ENCODE results near the gene LRP11.

Gene LRP11

DNA sequence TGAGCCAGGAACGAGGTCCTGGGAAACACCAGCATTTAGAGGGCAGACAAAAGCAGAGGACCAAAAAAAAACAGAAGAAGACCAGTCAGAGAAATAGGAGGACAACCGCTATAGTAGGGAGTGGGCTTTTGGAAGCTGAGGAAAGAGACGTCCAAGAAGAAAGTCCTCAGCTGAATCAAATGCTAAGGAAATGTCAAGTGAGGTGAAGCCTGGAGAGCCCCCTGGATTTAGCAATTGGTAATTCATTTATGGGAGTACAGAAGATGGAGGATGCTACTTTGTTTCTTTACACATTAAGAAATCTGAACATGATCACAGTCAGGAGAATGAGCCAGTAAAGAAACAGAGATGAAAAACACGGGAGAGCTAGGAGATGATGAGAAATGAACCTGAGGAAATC lies 41.1 kb downstream of the LRP11 start:
- in situ Hi-C loops (cut with MboI; ENCODE audit: low pct_unique_long_range_greater_than_20kb, low sequenced_read_pairs, unreplicated experiment): no loop called here
- TF ChIP-seq, protein P1, sequence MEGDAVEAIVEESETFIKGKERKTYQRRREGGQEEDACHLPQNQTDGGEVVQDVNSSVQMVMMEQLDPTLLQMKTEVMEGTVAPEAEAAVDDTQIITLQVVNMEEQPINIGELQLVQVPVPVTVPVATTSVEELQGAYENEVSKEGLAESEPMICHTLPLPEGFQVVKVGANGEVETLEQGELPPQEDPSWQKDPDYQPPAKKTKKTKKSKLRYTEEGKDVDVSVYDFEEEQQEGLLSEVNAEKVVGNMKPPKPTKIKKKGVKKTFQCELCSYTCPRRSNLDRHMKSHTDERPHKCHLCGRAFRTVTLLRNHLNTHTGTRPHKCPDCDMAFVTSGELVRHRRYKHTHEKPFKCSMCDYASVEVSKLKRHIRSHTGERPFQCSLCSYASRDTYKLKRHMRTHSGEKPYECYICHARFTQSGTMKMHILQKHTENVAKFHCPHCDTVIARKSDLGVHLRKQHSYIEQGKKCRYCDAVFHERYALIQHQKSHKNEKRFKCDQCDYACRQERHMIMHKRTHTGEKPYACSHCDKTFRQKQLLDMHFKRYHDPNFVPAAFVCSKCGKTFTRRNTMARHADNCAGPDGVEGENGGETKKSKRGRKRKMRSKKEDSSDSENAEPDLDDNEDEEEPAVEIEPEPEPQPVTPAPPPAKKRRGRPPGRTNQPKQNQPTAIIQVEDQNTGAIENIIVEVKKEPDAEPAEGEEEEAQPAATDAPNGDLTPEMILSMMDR (IDR thresholded peaks at IDR 0.05; ENCODE audit: extremely low read depth, insufficient read depth, missing control alignments): no peak
- no peak for DNase-seq (ENCODE audit: low spot score)

DNA sequence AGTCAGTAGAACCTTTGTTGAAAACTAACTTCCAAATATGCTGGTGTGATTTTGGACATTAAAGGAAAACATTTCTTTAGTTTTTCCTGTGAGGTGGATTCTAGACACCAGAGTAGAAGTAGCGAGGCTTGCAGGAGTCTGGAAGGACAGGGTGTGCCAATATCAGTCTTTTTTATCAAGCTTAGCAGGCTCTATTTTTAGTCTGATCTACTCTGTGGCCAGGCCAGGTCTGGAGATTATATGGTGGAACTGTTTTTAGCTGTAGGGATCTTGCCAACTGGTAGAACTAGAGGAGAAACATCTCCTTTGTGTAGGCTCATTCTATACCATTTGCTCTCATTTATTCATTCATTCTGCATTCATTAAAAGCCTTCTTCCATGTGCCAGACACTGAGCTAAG lies 42.7 kb downstream of the LRP11 start:
- in situ Hi-C loops (cut with MboI; ENCODE audit: low pct_unique_long_range_greater_than_20kb, low sequenced_read_pairs, unreplicated experiment): no loop called here
- DNase-seq (ENCODE audit: low spot score): no peak
- TF ChIP-seq, protein P1 (IDR thresholded peaks at IDR 0.05; ENCODE audit: extremely low read depth, insufficient read depth, missing control alignments): no peak

DNA sequence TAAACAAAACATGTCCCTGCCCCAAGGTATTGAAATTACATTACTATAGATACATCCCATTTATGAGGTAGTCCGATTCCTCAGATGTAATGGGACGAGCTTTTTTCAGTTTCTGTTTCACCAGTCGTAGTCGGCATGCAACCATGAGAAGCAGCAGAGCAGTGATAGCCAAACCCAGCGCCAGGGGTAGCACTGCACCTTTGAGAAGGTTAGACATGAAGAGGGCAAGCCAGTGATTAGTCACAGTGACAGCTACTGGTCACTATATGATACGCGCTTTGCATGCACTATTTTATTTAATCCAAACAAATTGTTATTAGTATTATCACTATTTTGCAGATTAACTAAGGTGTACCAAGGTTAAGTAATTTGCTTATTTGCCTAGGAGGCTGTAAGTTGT lies 43.7 kb downstream of the LRP11 start:
- TF ChIP-seq, protein P1 (IDR thresholded peaks at IDR 0.05; ENCODE audit: extremely low read depth, insufficient read depth, missing control alignments): no peak
- DNase-seq (ENCODE audit: low spot score): no peak
- in situ Hi-C loops (cut with MboI; ENCODE audit: low pct_unique_long_range_greater_than_20kb, low sequenced_read_pairs, unreplicated experiment): no loop called here

DNA sequence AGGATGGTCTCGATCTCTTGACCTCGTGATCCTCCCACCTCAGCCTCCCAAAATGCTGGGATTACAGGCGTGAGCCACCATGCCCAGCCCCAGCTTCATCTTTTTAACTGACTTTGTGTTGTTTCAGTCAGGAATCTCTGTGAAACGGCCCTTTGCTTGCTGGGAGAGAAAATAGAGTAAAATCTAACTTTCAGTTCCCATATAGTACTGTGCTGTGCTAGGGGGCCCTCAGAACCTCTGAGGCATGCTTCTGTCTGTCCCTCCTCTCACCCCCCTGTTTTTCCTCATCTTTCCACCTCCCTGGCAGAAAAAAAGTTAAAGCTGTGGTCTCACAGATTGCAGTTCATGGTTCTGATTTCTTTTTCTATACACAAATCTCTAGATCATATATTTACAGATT lies 48.4 kb downstream of the LRP11 start:
- TF ChIP-seq, protein P1 (IDR thresholded peaks at IDR 0.05; ENCODE audit: extremely low read depth, insufficient read depth, missing control alignments): no peak
- peak; percentile 42 for DNase-seq (ENCODE audit: low spot score)
- in situ Hi-C loops (cut with MboI; ENCODE audit: low pct_unique_long_range_greater_than_20kb, low sequenced_read_pairs, unreplicated experiment): no loop called here

DNA sequence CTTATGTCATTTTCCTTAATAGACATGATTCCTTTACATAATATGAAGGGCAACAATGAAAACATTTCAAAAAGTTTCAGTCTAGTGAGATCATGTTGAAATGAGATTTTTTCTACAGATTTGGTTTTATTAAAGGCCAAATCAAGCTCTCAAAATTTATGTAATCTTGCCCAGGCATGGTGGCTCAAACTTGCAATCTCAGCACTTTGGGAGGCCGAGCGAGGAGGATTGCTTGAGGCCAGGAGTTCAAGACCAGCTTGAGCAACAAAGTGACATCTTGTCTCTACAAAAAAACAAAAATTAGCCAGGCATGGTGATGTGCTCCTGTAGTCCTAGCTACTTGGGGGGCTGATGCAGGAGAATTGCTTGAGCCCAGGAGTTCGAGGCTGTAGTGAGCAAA lies 50.8 kb downstream of the LRP11 start:
- TF ChIP-seq, protein P1 (IDR thresholded peaks at IDR 0.05; ENCODE audit: extremely low read depth, insufficient read depth, missing control alignments): no peak
- no peak for DNase-seq (ENCODE audit: low spot score)
- in situ Hi-C loops (cut with MboI; ENCODE audit: low pct_unique_long_range_greater_than_20kb, low sequenced_read_pairs, unreplicated experiment): no loop called here

DNA sequence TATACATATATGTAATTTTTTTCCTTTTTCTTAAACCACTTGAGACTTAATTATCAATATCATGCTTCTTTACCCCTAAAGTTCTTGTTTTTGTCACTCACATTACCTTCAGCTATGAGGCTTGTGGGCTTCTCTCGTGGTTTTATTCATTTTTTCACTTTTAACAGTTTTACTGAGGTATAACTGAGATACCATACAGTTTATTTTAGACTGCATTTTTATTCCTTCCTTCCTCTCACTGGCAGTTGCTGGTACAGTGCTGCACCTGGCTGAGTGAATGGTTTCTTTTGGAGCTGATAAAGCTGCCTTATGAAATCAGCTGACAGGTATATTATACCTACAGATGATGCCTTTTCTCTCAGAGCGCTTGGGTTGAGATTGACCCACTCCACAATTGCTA lies 54.4 kb downstream of the LRP11 start:
- no peak for DNase-seq (ENCODE audit: low spot score)
- TF ChIP-seq, protein P1 (IDR thresholded peaks at IDR 0.05; ENCODE audit: extremely low read depth, insufficient read depth, missing control alignments): no peak
- in situ Hi-C loops (cut with MboI; ENCODE audit: low pct_unique_long_range_greater_than_20kb, low sequenced_read_pairs, unreplicated experiment): no loop called here

DNA sequence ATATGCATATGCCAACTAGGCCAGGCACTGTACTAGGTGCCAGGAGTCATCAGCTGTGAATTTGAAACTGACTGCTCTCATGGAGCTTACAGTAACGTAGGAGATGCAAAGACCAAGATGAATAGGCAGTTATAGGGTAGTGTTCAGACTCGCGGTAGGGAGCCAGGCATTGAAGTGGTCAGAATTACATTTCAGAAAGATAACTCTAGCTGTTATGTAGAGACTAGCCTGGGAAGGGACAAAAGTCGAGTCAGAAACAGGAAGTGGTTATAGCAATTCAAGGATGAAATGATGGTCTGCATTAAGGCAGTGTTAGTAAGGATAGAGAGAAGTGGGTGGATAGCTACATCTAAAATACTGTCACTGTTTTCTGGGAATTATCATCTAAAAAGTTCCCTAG lies 58.0 kb downstream of the LRP11 start:
- in situ Hi-C loops (cut with MboI; ENCODE audit: low pct_unique_long_range_greater_than_20kb, low sequenced_read_pairs, unreplicated experiment): no loop called here
- DNase-seq (ENCODE audit: low spot score): no peak
- TF ChIP-seq, protein P1 (IDR thresholded peaks at IDR 0.05; ENCODE audit: extremely low read depth, insufficient read depth, missing control alignments): no peak

All from GM13977 (cell line).